ENCODE data around the gene NCEH1.
"Not testable (repeated sequence)": the region's sequence is repeated elsewhere in the genome, so short reads cannot be mapped to it uniquely, and the experiment has no call there.

The NCEH1 gene

GRCh38 chr3:172673210-172673679, 37.6 kb downstream of the NCEH1 start:
- peak; percentile 60 to 67 for DNase-seq

GRCh38 chr3:172669021-172669420, 41.8 kb downstream of the NCEH1 start:
- no peak for DNase-seq

GRCh38 chr3:172666873-172667694, 43.8 kb downstream of the NCEH1 start:
- peak; percentile 81 to 85 for DNase-seq

- no peak for DNase-seq
Measured at GRCh38 chr3:172666181-172666872, 44.5 kb downstream of the NCEH1 start.

GRCh38 chr3:172665510-172665909, 45.4 kb downstream of the NCEH1 start:
- not testable (repeated sequence) for DNase-seq

- DNase-seq: not testable (repeated sequence)
Measured at GRCh38 chr3:172660421-172660820, 50.4 kb downstream of the NCEH1 start.

- DNase-seq: no peak
Measured at GRCh38 chr3:172659246-172660002, 51.4 kb downstream of the NCEH1 start.

- no peak for DNase-seq
Measured at GRCh38 chr3:172658344-172659245, 52.3 kb downstream of the NCEH1 start.

GRCh38 chr3:172656602-172657001, 54.3 kb downstream of the NCEH1 start:
- DNase-seq: no peak

- DNase-seq: no peak
Measured at GRCh38 chr3:172655388-172655787, 55.5 kb downstream of the NCEH1 start.

GRCh38 chr3:172654470-172654869, 56.4 kb downstream of the NCEH1 start:
- no peak for DNase-seq

- no peak for DNase-seq
Measured at GRCh38 chr3:172653004-172653572, 57.8 kb downstream of the NCEH1 start.

- DNase-seq: no peak
Measured at GRCh38 chr3:172651936-172652625, 58.8 kb downstream of the NCEH1 start.

GRCh38 chr3:172649987-172650386, 60.9 kb downstream of the NCEH1 start:
- DNase-seq: no peak

GRCh38 chr3:172648747-172649146, 62.1 kb downstream of the NCEH1 start:
- DNase-seq: no peak

- DNase-seq: no peak
Measured at GRCh38 chr3:172647823-172648222, 63.0 kb downstream of the NCEH1 start.

GRCh38 chr3:172647080-172647479, 63.8 kb downstream of the NCEH1 start:
- no peak for DNase-seq

GRCh38 chr3:172646439-172647015, 64.3 kb downstream of the NCEH1 start:
- no peak for DNase-seq

- no peak for DNase-seq
Measured at GRCh38 chr3:172644258-172644657, 66.6 kb downstream of the NCEH1 start.

GRCh38 chr3:172643506-172644179, 67.2 kb downstream of the NCEH1 start:
- DNase-seq: no peak

Data from stimulated activated CD4-positive, alpha-beta T cell treated with anti-CD3 and anti-CD28 coated beads, Interleukin-2, amount 100 ng/mL, for 48 hours (primary cell).